Right atrium auricular region (tissue), 2 donors: Measurements from ENCODE around the gene FAM222A. TPM values are rescaled to one million over a fixed set of nuclear protein-coding genes. Genes with fewer than 3 reads are reported as not detected.

ENCODE experiments used
- DNase-seq: peaks from one replicate; pipeline ENCODE4 v3.0.0-alpha.2; 2019; ENCODE audit warnings: low spot score
- H3K27ac ChIP-seq, 2 donors: fragments of 200-600 bp; sonication (generic); 1 replicate in 1 of 2; 2 replicates in 1 of 2; pipeline ENCODE4 v1.5.1; 2016 to 2019
- H3K27me3 ChIP-seq, 2 donors: fragments of 200-600 bp; sonication (generic); one replicate each; pipeline versions ENCODE4 v1.5.1 to v1.6.0; 2017 to 2019
- H3K36me3 ChIP-seq: fragments of 200-600 bp; sonication (generic); one replicate; pipeline ENCODE4 v1.5.1; 2016
- H3K4me1 ChIP-seq, 2 donors: fragments of 200-600 bp; sonication (generic); one replicate each; pipeline versions ENCODE4 v1.5.1 to v1.6.0; 2017 to 2019
- H3K4me3 ChIP-seq, 2 donors: fragments of 200-600 bp; sonication (generic); 1 replicate in 1 of 2; 2 replicates in 1 of 2; pipeline ENCODE4 v1.5.1; 2017 to 2019; ENCODE audit warnings: mild to moderate bottlenecking in 1 of 2, moderate library complexity in 1 of 2
- H3K9me3 ChIP-seq, 2 donors: fragments of 200-600 bp; sonication (generic); one replicate each; pipeline ENCODE4 v1.5.1; 2019
- total RNA-seq, 2 donors: library from RNA; depleted of rRNA; stranded (reverse); fragments of >200 nt; gene quantifications; one replicate each; pipeline ENCODE4 v1.1.0, GENCODE V29; 2016
- TF ChIP-seq, protein P1 (sequence below), 2 donors: fragments of 200-600 bp; sonication (generic); IDR thresholded peaks; one replicate each; pipeline ENCODE4 v1.5.1; 2019; ENCODE audit warnings: antibody characterized with exemption in 2 of 2

The FAM222A gene
- total RNA-seq, 2 donors from 2014 or later: 23.6 to 32.4 TPM

DNA sequence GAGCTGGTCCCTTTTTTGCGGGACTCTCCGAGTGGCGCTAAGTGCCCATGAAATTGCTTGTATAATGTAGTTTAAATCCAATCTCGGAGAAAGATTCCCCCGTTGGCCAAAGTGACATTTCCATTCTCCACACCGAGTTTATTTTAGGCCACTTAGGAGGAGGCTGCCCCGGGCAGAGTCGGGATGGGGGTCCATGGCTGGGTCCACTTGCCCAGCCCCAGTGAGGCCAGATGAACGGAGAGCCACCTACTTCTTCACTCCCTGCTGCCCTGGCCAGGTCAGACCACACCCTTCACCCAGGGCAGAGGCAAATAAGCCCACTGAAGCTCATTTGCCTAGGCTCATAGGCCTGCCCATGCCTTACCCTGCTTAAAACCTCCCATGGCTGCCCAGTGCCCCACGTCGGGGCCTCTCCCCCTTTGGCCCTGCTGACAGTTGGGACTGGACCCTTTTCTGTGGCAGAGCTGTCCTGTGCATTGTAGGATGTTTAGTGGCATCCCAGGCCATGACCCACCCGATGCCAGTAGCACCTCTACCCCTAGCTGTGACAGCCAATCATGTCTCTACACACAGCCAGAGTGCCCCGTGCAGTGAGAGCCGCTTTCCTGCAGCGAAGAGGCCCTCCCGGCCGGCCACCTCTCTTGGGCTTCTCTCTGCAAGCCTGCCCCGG lies 51.3 kb downstream of the FAM222A start:
- Histone ChIP-seq H3K27me3 (no peaks in the 10 kb centered on the region), H3K36me3 (no peaks in the 10 kb centered on the region), H3K4me1 (peaks cover 0 to 14% of the 10 kb centered on the region in 2 donors), H3K4me3 (no peak overlapping the region), H3K27ac (no peak overlapping the region), H3K9me3 (peaks cover 0 to 4% of the 10 kb centered on the region in 2 donors)
- DNase-seq: no peak
- TF ChIP-seq, protein P1, sequence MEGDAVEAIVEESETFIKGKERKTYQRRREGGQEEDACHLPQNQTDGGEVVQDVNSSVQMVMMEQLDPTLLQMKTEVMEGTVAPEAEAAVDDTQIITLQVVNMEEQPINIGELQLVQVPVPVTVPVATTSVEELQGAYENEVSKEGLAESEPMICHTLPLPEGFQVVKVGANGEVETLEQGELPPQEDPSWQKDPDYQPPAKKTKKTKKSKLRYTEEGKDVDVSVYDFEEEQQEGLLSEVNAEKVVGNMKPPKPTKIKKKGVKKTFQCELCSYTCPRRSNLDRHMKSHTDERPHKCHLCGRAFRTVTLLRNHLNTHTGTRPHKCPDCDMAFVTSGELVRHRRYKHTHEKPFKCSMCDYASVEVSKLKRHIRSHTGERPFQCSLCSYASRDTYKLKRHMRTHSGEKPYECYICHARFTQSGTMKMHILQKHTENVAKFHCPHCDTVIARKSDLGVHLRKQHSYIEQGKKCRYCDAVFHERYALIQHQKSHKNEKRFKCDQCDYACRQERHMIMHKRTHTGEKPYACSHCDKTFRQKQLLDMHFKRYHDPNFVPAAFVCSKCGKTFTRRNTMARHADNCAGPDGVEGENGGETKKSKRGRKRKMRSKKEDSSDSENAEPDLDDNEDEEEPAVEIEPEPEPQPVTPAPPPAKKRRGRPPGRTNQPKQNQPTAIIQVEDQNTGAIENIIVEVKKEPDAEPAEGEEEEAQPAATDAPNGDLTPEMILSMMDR (IDR thresholded peaks at IDR 0.05): no peak

DNA sequence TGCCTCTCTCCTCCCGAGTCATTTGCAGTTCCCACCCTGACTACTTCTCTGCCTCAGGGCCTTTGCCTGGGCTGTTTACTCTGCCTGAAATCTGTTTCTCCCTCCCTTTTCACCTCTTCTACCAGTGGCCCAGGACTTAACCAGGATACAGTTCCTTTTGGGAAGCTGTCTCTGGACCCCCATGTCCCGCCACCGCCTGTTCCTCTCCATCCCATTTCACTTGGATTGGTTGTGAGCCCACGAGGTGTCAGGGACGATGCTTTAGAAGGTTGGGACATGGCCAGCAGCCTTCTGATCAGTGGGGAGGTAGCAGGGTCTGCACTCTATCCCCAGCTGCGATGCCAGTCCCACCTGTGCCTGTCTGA lies 51.8 kb downstream of the FAM222A start:
- Histone ChIP-seq H3K36me3 (no peaks in the 10 kb centered on the region), H3K9me3 (peaks cover 0 to 4% of the 10 kb centered on the region in 2 donors), H3K27ac (no peak overlapping the region), H3K4me3 (no peak overlapping the region), H3K4me1 (peaks cover 0 to 9% of the 10 kb centered on the region in 2 donors), H3K27me3 (no peaks in the 10 kb centered on the region)
- DNase-seq: no peak
- TF ChIP-seq, protein P1 (IDR thresholded peaks at IDR 0.05): no peak

DNA sequence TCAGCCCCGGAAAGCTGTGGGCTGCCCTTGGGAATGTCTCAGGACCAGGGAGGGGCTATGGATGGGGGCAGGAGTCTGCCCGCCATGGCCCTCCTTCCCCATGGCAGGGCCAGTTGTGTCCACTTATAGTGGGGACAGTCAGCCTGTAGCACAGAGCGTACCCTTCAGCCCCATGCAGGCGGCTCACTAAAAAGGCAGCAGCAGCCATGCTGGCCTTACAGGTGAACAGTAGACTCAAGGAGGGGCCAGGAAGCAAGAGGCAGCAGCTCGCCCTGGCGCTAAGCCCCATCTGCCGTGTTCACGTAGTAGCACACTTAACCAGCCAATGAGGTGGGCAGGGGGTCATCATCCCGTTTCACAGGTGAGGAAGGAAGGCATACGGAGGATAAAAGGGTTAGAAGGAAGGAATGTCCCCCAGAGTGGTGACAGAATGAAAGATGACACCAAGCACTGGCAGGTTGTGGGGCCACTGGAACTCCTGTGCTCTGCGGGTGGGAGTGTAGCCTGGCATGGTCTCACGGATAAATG lies 52.7 kb downstream of the FAM222A start:
- H3K9me3 ChIP-seq: peaks cover 0 to 4% of the 10 kb centered on the region in 2 donors
- DNase-seq: no peak
- no peak overlapping the region for H3K27ac ChIP-seq
- TF ChIP-seq, protein P1 (IDR thresholded peaks at IDR 0.05): no peak
- H3K4me3 ChIP-seq: no peak overlapping the region
- no peaks in the 10 kb centered on the region for H3K27me3 ChIP-seq
- peaks cover 0 to under 1% of the 10 kb centered on the region in 2 donors for H3K4me1 ChIP-seq
- no peaks in the 10 kb centered on the region for H3K36me3 ChIP-seq

GRCh38 chr12:109767456-109767855 lies 53.8 kb downstream of the FAM222A start:
- H3K36me3 ChIP-seq: no peaks in the 10 kb centered on the region
- TF ChIP-seq, protein P1 (IDR thresholded peaks at IDR 0.05): no peak
- DNase-seq: no peak
- no peaks in the 10 kb centered on the region for H3K4me1 ChIP-seq
- no peak overlapping the region for H3K4me3 ChIP-seq
- H3K27me3 ChIP-seq: no peaks in the 10 kb centered on the region
- H3K27ac ChIP-seq: no peak overlapping the region
- H3K9me3 ChIP-seq: peaks cover 0 to 4% of the 10 kb centered on the region in 2 donors

DNA sequence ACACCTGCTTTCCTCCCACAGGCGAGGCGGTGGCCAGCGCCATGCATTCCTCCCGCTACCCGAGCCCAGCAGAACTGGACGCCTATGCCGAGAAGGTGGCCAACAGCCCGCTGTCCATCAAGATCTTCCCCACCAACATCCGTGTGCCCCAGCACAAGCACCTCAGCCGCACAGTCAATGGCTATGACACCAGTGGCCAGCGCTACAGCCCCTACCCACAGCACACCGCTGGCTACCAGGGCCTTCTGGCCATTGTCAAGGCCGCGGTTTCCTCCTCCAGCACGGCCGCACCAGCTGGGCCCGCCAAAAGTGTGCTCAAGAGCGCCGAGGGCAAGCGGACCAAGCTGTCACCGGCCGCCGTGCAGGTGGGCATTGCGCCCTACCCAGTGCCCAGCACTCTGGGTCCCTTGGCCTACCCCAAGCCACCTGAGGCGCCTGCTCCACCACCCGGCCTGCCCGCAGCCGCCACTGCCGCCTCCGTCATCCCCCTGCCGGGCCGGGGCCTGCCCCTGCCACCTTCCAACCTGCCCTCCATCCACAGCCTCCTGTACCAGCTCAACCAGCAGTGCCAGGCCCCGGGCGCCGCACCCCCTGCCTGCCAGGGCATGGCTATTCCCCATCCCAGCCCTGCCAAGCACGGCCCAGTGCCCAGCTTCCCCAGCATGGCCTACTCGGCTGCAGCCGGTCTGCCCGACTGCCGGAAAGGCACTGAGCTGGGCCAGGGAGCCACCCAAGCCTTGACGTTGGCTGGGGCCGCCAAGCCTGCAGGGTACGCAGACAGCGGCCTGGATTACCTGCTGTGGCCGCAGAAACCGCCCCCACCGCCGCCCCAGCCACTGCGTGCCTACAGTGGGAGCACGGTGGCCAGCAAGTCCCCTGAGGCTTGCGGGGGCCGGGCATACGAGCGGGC lies 54.6 kb downstream of the FAM222A start:
- Histone ChIP-seq H3K4me1 (peaks cover 0 to 7% of the 10 kb centered on the region in 2 donors), H3K9me3 (peaks cover 0 to 2% of the 10 kb centered on the region in 2 donors), H3K27me3 (no peaks in the 10 kb centered on the region), H3K36me3 (no peaks in the 10 kb centered on the region), H3K27ac (no peak overlapping the region), H3K4me3 (no peak overlapping the region)
- no peak for DNase-seq
- TF ChIP-seq, protein P1 (IDR thresholded peaks at IDR 0.05): no peak
